GM12878 (cell line): ENCODE measurements around the gene ZNF618. TPM values are rescaled to one million over a fixed set of nuclear protein-coding genes. Genes with fewer than 3 reads are reported as not detected.

ENCODE experiments used
- ASH2L ChIP-seq: fragments of 300-600, 200-600 bp; sonication (generic); IDR thresholded peaks from 2 replicates; pipeline ENCODE4 v1.6.1; 2017; ENCODE audit warnings: low read depth, mild to moderate bottlenecking, borderline replicate concordance
- EZH2 ChIP-seq: IDR thresholded peaks from 2 replicates; pipeline ENCODE4 v1.6.1; 2012; ENCODE audit warnings: low read depth, mild to moderate bottlenecking, control low read depth, inconsistent platforms, low read length, borderline replicate concordance; ENCODE audit not compliant: control insufficient read depth
- HDAC2 ChIP-seq: fragments of 200-600 bp; sonication (generic); IDR thresholded peaks from 2 replicates; pipeline ENCODE4 v1.6.1; 2017
- HDGF ChIP-seq: fragments of 450-650 bp; IDR thresholded peaks from 2 replicates; pipeline ENCODE4 v1.6.1; 2016; ENCODE audit warnings: antibody characterized with exemption
- MTA2 ChIP-seq: fragments of 450-650 bp; IDR thresholded peaks from 2 replicates; pipeline ENCODE4 v1.6.1; 2016; ENCODE audit warnings: low read depth, mild to moderate bottlenecking, moderate library complexity
- POLR2A ChIP-seq: IDR thresholded peaks from 2 replicates; pipeline ENCODE4 v1.6.1; 2011; ENCODE audit warnings: low read depth, mild to moderate bottlenecking, low read length
- POLR2AphosphoS2 ChIP-seq: IDR thresholded peaks from 2 replicates; pipeline ENCODE4 v1.6.1; 2011; ENCODE audit warnings: low read depth, mild to moderate bottlenecking, low read length, improper control_type of control experiment, moderate library complexity
- POLR2AphosphoS5 ChIP-seq: IDR thresholded peaks from 2 replicates; pipeline ENCODE4 v1.6.1; 2011; ENCODE audit warnings: mild to moderate bottlenecking, low read length, inconsistent platforms
- SIN3A ChIP-seq: IDR thresholded peaks from 2 replicates; pipeline ENCODE4 v1.6.1; 2012; ENCODE audit warnings: low read depth, low read length, improper control_type of control experiment
- SMAD5 ChIP-seq: IDR thresholded peaks from 2 replicates; pipeline ENCODE4 v1.6.1; 2016; ENCODE audit warnings: antibody characterized with exemption, low read depth
- TAF1 ChIP-seq: IDR thresholded peaks from 2 replicates; pipeline ENCODE4 v1.6.1; 2011; ENCODE audit warnings: mild to moderate bottlenecking, low read depth, low read length, borderline replicate concordance
- TARDBP ChIP-seq: IDR thresholded peaks from 2 replicates; pipeline ENCODE4 v1.6.1; 2016; ENCODE audit warnings: borderline replicate concordance
- ZNF687 ChIP-seq: fragments of 450-650 bp; IDR thresholded peaks from 2 replicates; pipeline ENCODE4 v1.6.1; 2017; ENCODE audit warnings: mild to moderate bottlenecking, moderate library complexity
- polyA plus RNA-seq, 11 experiments: library from polyadenylated mRNA; depleted of rRNA in 4 of 11; unstranded in 6 of 11; stranded (reverse) in 5 of 11; fragments of >200 nt; fragmentation: Nextera tagmentation in 4 of 11; fragmentation: Illumina TruSeq in 1 of 11; extraction: Ambion mirVana in 4 of 11; extraction: Trizol in 1 of 11; gene quantifications; 1 replicate in 1 of 11; 2 replicates in 10 of 11; pipeline versions ENCODE4 v1.2.1 to v1.2.3, GENCODE V29; 2011 to 2016; ENCODE audit warnings: inconsistent platforms in 2 of 11, missing spikeins in 2 of 11, low read depth in 1 of 11
- total RNA-seq, 4 experiments: library from RNA; depleted of rRNA in 3 of 4; stranded (reverse); fragments of >200 nt in 3 of 4; fragmentation: Illumina TruSeq in 1 of 4; extraction: Trizol in 1 of 4; gene quantifications; 2 replicates each; pipeline versions ENCODE4 v1.2.1 to v1.2.3, GENCODE V29; 2013 to 2021

Gene ZNF618
- total and polyA plus RNA-seq, 10 of the 15 experiments (the other 5 are each of a cell fraction or from before 2014, with no cell fraction given): 0.01 to 0.24 (median 0.06) TPM; not detected in 2

GRCh38 chr9:114025760-114026159 is 149.7 kb downstream of the ZNF618 start (continued):
- TF ChIP-seq POLR2AphosphoS2 (no peak), SMAD5 (no peak), SIN3A (no peak), MTA2 (no peak), POLR2AphosphoS5 (no peak), HDGF (no peak), ZNF687 (no peak), EZH2 (no peak), HDAC2 (no peak), TARDBP (no peak), POLR2A (no peak), TAF1 (no peak), ASH2L (no peak)
